Right ventricle myocardium inferior (tissue), 1 donor: Measurements from ENCODE around the gene HCRTR1. TPM values are rescaled to one million over a fixed set of nuclear protein-coding genes. Genes with fewer than 3 reads are reported as not detected.

Source experiments
- ATAC-seq: fragments of 200-7000 bp; cut with Tn5 transposase; one replicate; pipeline ENCODE4 v1.9.1; 2020; ENCODE audit warnings: mild to moderate bottlenecking, moderate library complexity
- DNase-seq: peaks from one replicate; pipeline ENCODE4 v3.0.0; 2021; ENCODE audit errors: missing footprints
- intact Hi-C: fragments of 100-400 bp; cut with DNase I; formaldehyde crosslinking; loops from one replicate; pipeline ENCODE4 v1.11.0; 2022
- long read RNA-seq: library from polyadenylated mRNA; unstranded; transcript quantifications from one replicate; pipeline ENCODE4 v2.0.0, GENCODE V29; 2021
- total RNA-seq: library from RNA; stranded (reverse); fragmentation: NEBNext Ultra II Directional; extraction: Animal tissue kit (Norgen Biotek cat#: 25700); gene quantifications from one replicate; pipeline ENCODE4 v1.2.1, GENCODE V29; 2021
- donor health status: DM: no; HTN: yes; CAD: no; lungs with severe emphysema.

HCRTR1 gene
- total RNA-seq = 0.49 TPM
- long read RNA-seq = 0 reads

DNA sequence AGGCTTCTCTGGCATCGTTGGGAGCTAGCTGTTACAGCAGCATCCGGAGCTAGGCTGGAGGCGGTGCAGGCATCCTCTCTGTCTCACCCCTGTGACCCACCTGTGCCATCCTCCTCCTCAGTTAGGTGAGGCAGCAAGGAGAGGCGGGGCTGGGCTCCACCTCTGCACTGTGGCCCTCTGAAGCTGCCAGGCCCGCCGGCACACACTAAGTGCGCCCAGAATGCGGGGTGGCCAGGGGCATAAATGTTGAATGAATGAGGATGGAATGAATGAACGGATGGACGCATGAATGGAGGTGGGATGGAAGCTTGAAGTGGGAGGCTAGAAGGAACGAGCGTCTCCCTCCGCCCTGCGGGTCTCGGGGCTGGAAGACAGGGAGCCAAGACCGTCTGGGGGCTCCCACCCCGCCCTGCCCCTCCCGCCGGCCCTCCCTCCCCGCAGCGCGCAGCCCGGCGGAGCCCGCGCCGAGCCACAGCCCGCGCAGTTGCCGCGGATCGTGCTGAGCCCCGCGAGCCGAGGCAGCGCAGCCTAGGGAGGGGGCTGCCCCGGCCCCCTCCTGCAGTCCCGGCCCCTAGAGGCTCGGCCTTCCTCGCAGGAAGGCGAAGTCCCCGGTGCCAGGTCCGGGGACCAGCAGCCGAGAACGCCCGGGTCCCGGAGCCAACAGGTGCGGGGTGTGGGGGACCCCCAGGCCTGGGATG is at the start of gene HCRTR1:
Gene HCRTR1 (plus strand): TSS at position 472 of the 698 bp plus-strand sequence. CDS start 1,504 bp downstream, outside the sequence.
- intact Hi-C loops = no loop called here
- DNase-seq (no peak), ATAC-seq (no peak)

DNA sequence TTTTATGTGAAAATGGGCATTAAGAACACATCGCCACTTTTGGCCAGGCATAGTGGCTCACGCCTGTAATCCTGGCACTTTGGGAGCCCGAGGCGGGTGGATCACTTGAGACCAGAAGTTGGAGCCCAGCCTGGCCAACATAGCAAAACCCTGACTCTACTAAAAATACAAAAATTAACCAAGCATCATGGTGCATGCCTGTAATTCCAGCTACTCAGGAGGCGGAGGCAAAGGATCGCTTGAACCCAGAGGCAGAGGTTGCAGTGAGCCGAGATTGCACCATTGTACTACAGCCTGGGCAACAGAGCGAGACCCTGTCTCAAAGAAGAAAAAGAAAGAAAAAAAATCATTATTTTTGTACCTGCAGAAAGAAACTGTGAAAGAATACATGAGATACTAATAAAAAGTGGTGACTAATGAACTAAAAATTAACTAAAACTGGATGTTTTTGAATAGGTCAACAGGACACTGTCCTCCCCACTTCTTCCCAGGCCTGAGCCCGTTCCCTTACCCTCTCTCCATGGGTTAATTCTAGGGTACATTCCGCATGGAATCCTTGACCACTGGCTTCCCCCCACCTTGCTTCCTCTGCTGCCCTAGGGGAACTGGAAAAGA is 49.4 kb upstream of the HCRTR1 start:
- no peak for ATAC-seq
- no peak for DNase-seq
- intact Hi-C loops = loop anchor here (2.0 to 10.0 kb wide), 2 partner anchors 59 to 217 kb away; no protein-coding TSS in a partner anchor

DNA sequence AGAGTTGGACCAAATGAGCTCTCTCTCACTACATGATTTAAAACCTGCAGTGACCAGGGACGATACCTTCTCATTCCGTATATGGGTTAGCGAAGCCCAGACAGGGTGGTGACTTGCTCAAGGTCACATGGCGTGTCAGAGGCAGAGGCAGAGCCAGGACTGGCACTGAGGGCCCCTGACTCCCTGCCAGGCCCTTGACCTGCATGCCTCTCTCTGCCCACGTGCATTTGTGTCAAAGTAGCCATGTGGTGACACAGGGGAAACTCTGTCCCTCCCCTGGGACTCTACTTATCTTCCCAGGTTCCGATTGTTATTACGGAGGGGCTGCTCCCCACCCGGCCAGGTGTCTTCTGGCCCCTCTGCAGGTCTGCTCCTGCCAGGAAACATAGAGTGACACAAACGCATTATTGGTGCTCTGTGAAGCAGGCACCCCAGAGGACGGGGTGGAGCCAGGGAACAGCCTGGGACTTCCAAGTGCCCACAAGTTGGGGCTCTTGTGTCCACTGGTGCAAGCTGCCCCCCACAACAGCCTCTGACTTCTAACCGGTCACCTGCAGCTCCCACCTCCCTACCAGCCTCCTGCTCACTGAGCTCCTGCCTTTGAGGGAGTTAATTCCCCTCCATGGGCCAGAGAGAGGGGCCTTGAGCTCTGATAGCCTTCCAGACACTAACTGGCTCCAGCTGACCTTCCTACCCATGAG is 48.4 kb upstream of the HCRTR1 start:
- ATAC-seq (peak; percentile 87), DNase-seq (no peak)
- intact Hi-C loops = loop anchor here (2.0 to 10.0 kb wide), 2 partner anchors 58 to 216 kb away; no protein-coding TSS in a partner anchor

DNA sequence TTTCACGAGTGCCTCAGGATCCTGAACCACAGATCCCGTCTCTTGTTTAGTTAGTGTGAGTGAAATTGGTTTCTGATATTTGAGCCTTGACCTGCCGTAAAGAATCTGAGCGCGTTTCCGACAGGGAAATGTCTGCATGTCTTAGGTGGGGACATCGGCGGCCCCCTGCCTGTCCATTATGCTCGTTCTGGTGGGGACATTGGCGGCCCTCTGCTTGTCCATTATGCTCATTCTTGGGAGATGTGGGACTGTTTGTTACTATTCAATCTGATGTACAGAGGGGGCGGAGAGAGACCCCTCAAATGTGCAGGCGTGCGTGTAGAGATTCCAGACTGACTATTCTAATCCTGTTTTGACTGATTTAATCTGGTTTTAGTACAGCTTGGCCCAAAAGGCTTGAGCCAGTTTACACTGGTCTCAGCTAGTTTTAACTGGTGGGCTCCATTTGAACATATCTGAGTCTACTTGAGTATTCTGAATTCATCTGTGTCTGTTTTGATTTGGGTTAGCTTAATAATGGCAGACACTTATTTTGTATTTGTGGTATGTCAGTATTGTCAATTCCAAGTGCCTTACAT is 47.8 kb upstream of the HCRTR1 start:
- intact Hi-C loops = loop anchor here (2.0 to 10.0 kb wide), 2 partner anchors 57 to 215 kb away; no protein-coding TSS in a partner anchor
- ATAC-seq (no peak), DNase-seq (no peak)

DNA sequence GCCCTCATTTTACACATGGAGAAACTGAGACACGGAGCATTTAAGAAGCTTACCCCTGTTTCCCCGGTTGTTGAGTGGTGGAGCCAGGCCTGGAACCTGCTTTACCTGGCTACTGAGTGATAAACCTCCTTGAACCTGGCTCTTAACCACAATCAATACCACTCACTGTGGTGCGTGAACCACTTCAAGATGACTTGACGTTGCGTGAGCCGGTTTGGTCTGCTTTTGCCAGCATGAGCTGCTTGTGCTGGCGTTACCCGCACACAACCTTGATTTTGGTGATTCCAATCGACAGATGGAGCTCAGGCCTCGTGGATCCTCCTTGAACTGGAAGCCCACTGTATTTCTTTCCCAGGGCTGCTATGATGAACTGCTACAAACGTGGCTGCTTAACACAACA is 47.3 kb upstream of the HCRTR1 start:
- DNase-seq = no peak
- intact Hi-C loops = no loop called here
- no peak for ATAC-seq

- ATAC-seq (no peak), DNase-seq (no peak)
- intact Hi-C loops = no loop called here
Measured at GRCh38 chr1:31570906-31571305, 46.6 kb upstream of the HCRTR1 start.

DNA sequence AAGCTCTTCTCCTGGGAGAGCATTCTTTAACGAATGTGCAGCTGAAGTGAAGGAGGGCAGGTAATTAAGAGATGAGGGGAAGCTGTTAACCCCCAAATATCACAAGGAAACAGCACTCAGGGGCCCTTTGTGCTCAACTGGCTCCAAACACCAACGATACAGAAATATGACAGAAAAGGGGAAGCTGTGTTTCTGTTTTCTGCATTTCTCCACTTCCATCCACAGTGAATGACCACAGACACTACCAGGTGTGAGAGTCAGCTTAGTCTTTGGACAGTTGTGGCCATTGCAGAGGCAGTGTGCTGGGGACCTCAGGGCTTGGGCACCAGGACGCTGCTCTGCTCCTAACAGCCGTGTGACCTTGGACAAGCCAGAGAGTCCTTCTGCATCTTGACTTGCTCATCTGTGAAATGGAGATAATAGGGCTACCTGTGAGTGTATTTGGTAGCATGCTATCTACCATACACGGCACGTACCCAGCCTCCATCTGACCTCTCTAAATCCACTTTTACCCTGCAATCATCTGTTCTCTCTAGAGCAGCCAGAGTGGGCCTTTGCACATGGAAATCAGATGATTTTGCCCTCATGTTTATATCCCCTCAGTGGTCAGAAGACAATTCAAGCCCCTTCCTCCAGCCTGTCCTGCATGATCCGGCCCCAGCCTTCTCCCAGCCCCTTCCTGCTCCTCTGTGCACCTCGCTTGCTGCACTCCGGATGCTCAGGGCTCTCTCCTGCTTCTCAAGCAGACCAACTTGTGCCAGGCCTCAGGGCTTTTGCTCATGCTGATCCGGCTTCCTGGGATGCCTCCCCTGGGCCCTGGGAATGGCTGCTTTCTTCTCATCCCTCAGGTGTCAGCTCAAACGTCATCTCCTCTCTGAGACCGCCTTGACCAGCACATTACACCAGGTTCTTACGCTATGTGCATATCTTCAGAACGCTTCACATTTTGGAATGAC is 45.9 kb upstream of the HCRTR1 start:
- no peak for ATAC-seq
- intact Hi-C loops = no loop called here
- DNase-seq = no peak

GRCh38 chr1:31572323-31573104 is 45.0 kb upstream of the HCRTR1 start:
- intact Hi-C loops = no loop called here

GRCh38 chr1:31573261-31573660 is 44.2 kb upstream of the HCRTR1 start:
- intact Hi-C loops = no loop called here
- ATAC-seq = no peak
- DNase-seq = no peak

More at GRCh38 chr1:31572323-31573104, 45.0 kb upstream of the HCRTR1 start:
- ATAC-seq = no peak
- DNase-seq = no peak

GRCh38 chr1:31574749-31575368 is 42.6 kb upstream of the HCRTR1 start:
- ATAC-seq (no peak), DNase-seq (no peak)
- intact Hi-C loops = no loop called here

DNA sequence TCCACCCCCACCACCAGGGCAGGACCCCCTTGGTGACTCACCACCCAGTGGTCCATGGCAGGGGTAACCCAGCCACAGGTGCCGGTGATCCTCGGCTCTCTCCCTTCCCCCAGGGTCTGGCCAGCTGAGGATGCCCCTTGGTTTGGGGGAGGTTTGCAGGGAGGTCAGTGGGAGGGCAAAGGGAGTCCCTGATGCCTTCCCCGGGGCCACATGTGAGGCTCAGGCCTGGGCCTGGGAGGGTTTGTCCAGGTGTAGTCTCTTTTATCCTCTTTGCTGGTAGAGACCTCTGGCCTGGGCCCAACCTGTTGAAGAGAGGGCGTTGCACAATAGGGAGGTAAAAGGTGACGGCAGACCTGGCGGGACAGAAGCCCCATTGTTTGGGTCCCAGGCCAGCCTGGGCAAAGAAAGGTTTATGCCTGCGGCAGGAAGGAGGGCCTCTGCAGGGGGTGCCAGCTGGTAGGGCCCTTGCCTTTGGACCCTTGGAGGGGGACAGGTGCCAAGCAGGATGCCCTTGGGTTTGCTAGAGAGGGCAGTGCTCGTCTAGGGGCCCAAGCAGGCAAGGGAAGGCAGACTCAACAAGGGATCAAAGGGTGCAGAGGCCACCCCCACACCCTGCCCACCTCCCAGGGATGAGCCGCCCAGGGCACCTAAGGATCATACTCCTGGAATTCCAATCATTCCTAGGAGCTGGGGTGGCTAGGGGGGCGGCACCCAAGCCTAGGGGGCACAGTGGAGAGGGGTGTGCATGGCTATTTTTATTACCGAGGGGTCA is 41.9 kb upstream of the HCRTR1 start:
- intact Hi-C loops = no loop called here
- DNase-seq = no peak
- no peak for ATAC-seq

DNA sequence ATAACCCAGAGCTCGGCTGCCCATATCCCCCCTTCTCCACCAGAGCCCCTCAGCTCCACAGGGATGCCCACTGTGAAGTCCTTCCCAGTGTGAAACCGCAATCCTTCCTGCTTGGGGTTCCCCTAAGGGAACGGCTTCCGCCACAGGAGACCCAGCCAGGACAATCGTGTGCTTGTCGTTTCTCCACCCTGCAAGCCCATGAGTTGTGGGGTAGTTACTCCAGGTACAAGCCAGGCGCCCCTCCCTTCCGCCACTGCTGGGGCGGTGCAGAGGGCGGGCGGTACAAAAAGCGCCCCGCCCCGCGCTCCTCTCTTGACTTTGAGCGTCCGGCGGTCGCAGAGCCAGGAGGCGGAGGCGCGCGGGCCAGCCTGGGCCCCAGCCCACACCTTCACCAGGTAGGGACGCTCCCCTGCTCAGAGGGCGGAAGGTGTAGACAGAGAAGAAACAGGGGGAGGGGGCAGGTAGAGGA is 41.3 kb upstream of the HCRTR1 start, which contains the start of gene TINAGL1:
Gene TINAGL1 (plus strand): TSS at position 315 of the 469 bp plus-strand sequence. CDS start 634 bp downstream, outside the sequence.
- intact Hi-C loops = no loop called here
- ATAC-seq = peak; percentile 62
- no peak for DNase-seq

DNA sequence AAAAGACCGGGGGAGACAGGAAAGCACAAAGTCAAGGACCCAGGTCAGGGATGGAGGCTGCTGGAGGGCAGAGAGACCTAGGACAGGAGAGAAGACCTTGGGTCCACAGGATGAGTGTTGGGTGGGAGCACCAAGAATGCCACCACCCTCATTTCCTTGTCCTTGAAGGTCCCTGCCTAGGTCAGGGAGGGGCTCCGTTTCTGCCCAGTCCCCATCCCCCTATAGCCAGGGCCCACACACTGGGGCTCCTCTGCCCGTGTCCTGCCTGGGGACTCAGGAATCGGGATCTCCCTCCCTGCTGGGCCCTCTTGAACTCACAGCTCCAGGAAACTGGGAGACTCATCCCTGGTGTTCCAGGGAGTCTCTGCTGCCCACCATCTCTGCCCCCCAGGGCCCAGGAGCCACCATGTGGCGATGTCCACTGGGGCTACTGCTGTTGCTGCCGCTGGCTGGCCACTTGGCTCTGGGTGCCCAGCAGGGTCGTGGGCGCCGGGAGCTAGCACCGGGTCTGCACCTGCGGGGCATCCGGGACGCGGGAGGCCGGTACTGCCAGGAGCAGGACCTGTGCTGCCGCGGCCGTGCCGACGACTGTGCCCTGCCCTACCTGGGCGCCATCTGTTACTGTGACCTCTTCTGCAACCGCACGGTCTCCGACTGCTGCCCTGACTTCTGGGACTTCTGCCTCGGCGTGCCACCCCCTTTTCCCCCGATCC is 40.6 kb upstream of the HCRTR1 start:
- intact Hi-C loops = no loop called here
- ATAC-seq = no peak
- DNase-seq = no peak

DNA sequence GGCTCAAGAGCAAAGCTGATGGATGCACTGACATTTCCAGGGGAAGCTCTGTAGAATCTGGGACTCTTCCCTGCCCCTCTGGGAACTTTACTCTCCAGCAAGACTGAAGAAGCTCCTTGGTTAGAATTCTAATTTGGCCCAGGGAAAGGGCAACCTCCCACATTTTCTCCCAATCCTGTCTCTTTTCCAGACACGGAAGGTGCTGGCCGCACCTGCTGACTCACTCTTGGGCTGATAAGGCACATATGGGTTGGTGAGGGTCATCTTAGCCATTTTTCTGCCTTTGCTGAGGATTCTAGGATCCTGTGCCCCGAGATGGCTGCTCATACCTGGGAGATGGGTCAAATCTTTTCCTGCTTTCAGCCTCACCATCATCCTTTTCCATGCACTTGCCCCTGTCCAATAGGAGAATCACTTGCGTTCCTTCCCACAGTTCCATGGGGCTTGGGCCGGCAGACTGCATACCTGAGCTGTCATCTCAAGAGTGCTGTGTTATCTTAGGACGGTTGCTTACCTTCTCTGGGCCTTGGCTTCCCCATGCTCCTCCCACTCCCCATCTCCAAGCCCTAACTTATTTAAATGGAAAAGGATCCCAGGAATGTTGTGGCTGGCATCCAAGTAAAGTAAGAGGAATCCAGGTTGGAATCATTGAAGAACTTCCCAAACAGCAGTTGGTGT is 39.8 kb upstream of the HCRTR1 start:
- intact Hi-C loops = no loop called here
- ATAC-seq = peak; percentile 17
- no peak for DNase-seq

DNA sequence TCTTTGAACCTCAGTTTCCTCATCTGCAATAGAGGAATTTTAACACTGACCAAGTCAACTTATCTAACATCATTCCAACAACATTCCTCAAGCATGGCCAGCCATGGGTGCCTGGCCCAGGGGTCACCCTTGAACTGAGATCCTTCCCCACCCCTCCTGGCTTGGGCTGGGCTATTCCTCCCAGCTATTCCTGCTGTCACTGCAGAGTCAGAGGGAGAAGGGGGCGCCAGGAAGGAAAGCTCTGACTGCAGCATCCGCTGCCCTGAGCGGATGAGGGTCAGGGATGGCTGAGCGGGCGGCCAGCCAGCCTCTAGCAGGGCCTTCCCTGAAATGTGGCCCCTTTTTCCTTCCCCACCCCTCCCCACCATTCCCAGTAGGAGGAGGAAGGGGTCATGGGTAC is 38.1 kb upstream of the HCRTR1 start:
- intact Hi-C loops = no loop called here
- no peak for DNase-seq
- no peak for ATAC-seq
